K562 (cell line): ENCODE results near the gene LEO1. TPM values are rescaled to one million over a fixed set of nuclear protein-coding genes. Genes with fewer than 3 reads are reported as not detected.

ENCODE experiments used
- CBX8 ChIP-seq: fragments of 200-600 bp; sonication (generic); IDR thresholded peaks from 2 replicates; pipeline ENCODE4 v1.6.1; 2012; ENCODE audit warnings: borderline replicate concordance, mixed run types, low read depth, mild to moderate bottlenecking, moderate library complexity, mixed read lengths, low read length, control low read depth, inconsistent platforms; ENCODE audit not compliant: poor library complexity, severe bottlenecking; ENCODE audit errors: extremely low read depth
- CCAR2 ChIP-seq: fragments of 200-400 bp; formaldehyde crosslinking; IDR thresholded peaks from 2 replicates; pipeline ENCODE4 v1.6.1; 2017; ENCODE audit warnings: mild to moderate bottlenecking, low read depth, low read length
- CGGBP1 ChIP-seq: fragments of 250-450 bp; sonication (Bioruptor Pico); IDR thresholded peaks from 2 replicates; pipeline ENCODE4 v1.9.0; 2021; ENCODE audit warnings: mild to moderate bottlenecking
- EGR1 ChIP-seq: fragments of 450-650 bp; conservative IDR thresholded peaks from 2 replicates; pipeline ENCODE4 v1.6.1; 2017; ENCODE audit warnings: mild to moderate bottlenecking
- ERF ChIP-seq: fragments of 450-650 bp; formaldehyde crosslinking; IDR thresholded peaks from 2 replicates; pipeline ENCODE4 v1.4.0; 2020; ENCODE audit warnings: mild to moderate bottlenecking, mixed read lengths
- ETV6 ChIP-seq, 3 experiments: fragments of 150-350 bp in 1 of 3; sonication (generic) in 1 of 3; formaldehyde crosslinking in 1 of 3; IDR thresholded peaks; 2 replicates each; pipeline versions ENCODE4 v1.6.1 to v1.8.0; 2014 to 2022; ENCODE audit warnings: borderline replicate concordance in 2 of 3, low read depth in 2 of 3, antibody characterized with exemption in 1 of 3, low read length in 1 of 3, mild to moderate bottlenecking in 1 of 3, missing genetic modification reagents in 1 of 3
- HCFC1 ChIP-seq: IDR thresholded peaks from 2 replicates; pipeline ENCODE4 v1.6.1; 2012; ENCODE audit warnings: low read depth, low read length, improper control_type of control experiment
- HNRNPH1 ChIP-seq: fragments of 200-400 bp; formaldehyde crosslinking; optimal IDR thresholded peaks from 2 replicates; pipeline ENCODE3; 2017; ENCODE audit warnings: low read depth, mild to moderate bottlenecking, low read length, moderate library complexity
- HNRNPK ChIP-seq: fragments of 200-400 bp; formaldehyde crosslinking; IDR thresholded peaks from one replicate; pipeline ENCODE4 v1.6.1; 2018; ENCODE audit warnings: mild to moderate bottlenecking, low read depth, low read length; ENCODE audit not compliant: poor library complexity, severe bottlenecking
- MBD2 ChIP-seq: sonication (generic); IDR thresholded peaks from 2 replicates; pipeline ENCODE4 v1.6.1; 2016; ENCODE audit warnings: low read depth, borderline replicate concordance
- NEUROD1 ChIP-seq: fragments of 150-350 bp; IDR thresholded peaks from 2 replicates; pipeline ENCODE4 v1.6.1; 2014; ENCODE audit warnings: borderline replicate concordance, low read length, low read depth; ENCODE audit not compliant: partially characterized antibody
- OTX1 ChIP-seq: fragments of 450-650 bp; formaldehyde crosslinking; IDR thresholded peaks from 2 replicates; pipeline ENCODE4 v1.4.0; 2022; ENCODE audit warnings: mild to moderate bottlenecking
- POLR2H ChIP-seq: IDR thresholded peaks from 2 replicates; pipeline ENCODE4 v1.6.1; 2016; ENCODE audit warnings: missing genetic modification characterization, low read depth, mild to moderate bottlenecking, control low read depth, missing compliant biosample characterization, moderate library complexity
- RB1 ChIP-seq: fragments of 450-650 bp; IDR thresholded peaks from 2 replicates; pipeline ENCODE4 v1.6.1; 2017; ENCODE audit warnings: low read depth, mild to moderate bottlenecking
- SPI1 ChIP-seq: IDR thresholded peaks from 2 replicates; pipeline ENCODE4 v1.6.1; 2011; ENCODE audit warnings: low read depth, low read length, control low read depth, borderline replicate concordance
- STAT5A ChIP-seq: IDR thresholded peaks from 2 replicates; pipeline ENCODE4 v1.6.1; 2012; ENCODE audit warnings: low read length, inconsistent platforms, borderline replicate concordance
- STAT6 ChIP-seq: sonication (generic); formaldehyde crosslinking; IDR thresholded peaks from 2 replicates; pipeline ENCODE4 v1.8.1; 2023; ENCODE audit warnings: mild to moderate bottlenecking, missing genetic modification reagents
- TARDBP ChIP-seq: fragments of 450-650 bp; IDR thresholded peaks from 2 replicates; pipeline ENCODE4 v1.6.1; 2016
- TEAD4 ChIP-seq, 2 experiments: sonication (generic) in 1 of 2; formaldehyde crosslinking in 1 of 2; IDR thresholded peaks; 2 replicates each; pipeline versions ENCODE4 v1.6.1 to v1.8.0; 2012 to 2022; ENCODE audit warnings: borderline replicate concordance in 1 of 2, inconsistent platforms in 1 of 2, low read length in 1 of 2, mild to moderate bottlenecking in 1 of 2, missing genetic modification reagents in 1 of 2
- YBX1 ChIP-seq: fragments of 450-650 bp; IDR thresholded peaks from 2 replicates; pipeline ENCODE4 v1.7.1; 2016; ENCODE audit warnings: mild to moderate bottlenecking
- ZBTB43 ChIP-seq: sonication (generic); formaldehyde crosslinking; IDR thresholded peaks from 2 replicates; pipeline ENCODE4 v1.8.0; 2023; ENCODE audit warnings: mild to moderate bottlenecking, missing genetic modification reagents
- ZKSCAN3 ChIP-seq: fragments of 250-450 bp; sonication (Bioruptor Pico); IDR thresholded peaks from 2 replicates; pipeline ENCODE4 v1.4.0; 2020
- ZNF316 ChIP-seq: fragments of 450-650 bp; IDR thresholded peaks from 2 replicates; pipeline ENCODE4 v1.6.1; 2016
- ZNF778 ChIP-seq: fragments of 450-650 bp; formaldehyde crosslinking; IDR thresholded peaks from 2 replicates; pipeline ENCODE4 v1.4.0; 2020; ENCODE audit warnings: mild to moderate bottlenecking, moderate library complexity
- polyA plus RNA-seq, 8 experiments: library from polyadenylated mRNA; depleted of rRNA in 4 of 8; stranded (reverse) in 5 of 8; unstranded in 3 of 8; fragments of >200 nt; fragmentation: Nextera tagmentation in 2 of 8; fragmentation: Illumina TruSeq in 1 of 8; extraction: Ambion mirVana in 2 of 8; extraction: Trizol in 1 of 8; gene quantifications; 2 replicates each; pipeline versions ENCODE4 v1.2.1 to v1.2.3, GENCODE V29; 2011 to 2014; ENCODE audit warnings: inconsistent platforms in 1 of 8, missing spikeins in 1 of 8
- total RNA-seq, 7 experiments: library from RNA; depleted of rRNA in 6 of 7; stranded (reverse); fragments of >200 nt in 6 of 7; fragmentation: Illumina TruSeq in 2 of 7; extraction: Trizol in 2 of 7; gene quantifications; 2 replicates each; pipeline versions ENCODE4 v1.2.1 to v1.2.3, GENCODE V29; 2011 to 2021; ENCODE audit warnings: low replicate concordance in 1 of 7

Gene LEO1
- total and polyA plus RNA-seq, 9 of the 15 experiments (the other 6 are each of a cell fraction or from before 2014, with no cell fraction given), result 8.4 to 48.3 (median 37.9) TPM

GRCh38 chr15:51982013-51982769 lies 10.6 kb upstream of the LEO1 start (continued):
- TF ChIP-seq STAT6 (CRISPR knock-in tag) (no peak), HNRNPK (no peak), CGGBP1 (CRISPR knock-in tag) (no peak), ERF (CRISPR knock-in tag) (no peak), EGR1 (no peak), CCAR2 (no peak), POLR2H (tag) (peak; percentile 18; the same call in 1 of the 2 replicates), TARDBP (no peak), OTX1 (CRISPR knock-in tag) (no peak), TEAD4 (IDR thresholded peaks at IDR 0.05; ENCODE audit: low read length) (no peak), TEAD4 (CRISPR knock-in tag; IDR thresholded peaks at IDR 0.05; ENCODE audit: borderline replicate concordance) (no peak), CBX8 (no peak), ETV6 (IDR thresholded peaks at IDR 0.05; ENCODE audit: borderline replicate concordance in 1 of 2, low read depth in 2 of 2, low read length in 1 of 2) (no peak), ETV6 (CRISPR knock-in tag; IDR thresholded peaks at IDR 0.05; ENCODE audit: borderline replicate concordance) (no peak), YBX1 (no peak), ZKSCAN3 (CRISPR knock-in tag) (no peak), RB1 (no peak), ZBTB43 (CRISPR knock-in tag) (no peak), ZNF778 (no peak), HNRNPH1 (no peak), HCFC1 (no peak), ZNF316 (peak; percentile 5; the same call in 1 of the 2 replicates), SPI1 (no peak), NEUROD1 (no peak), STAT5A (no peak), MBD2 (no peak)
